NB4 (cell line): ENCODE data around the gene HMGCS1.

ENCODE experiments used
- MYC ChIP-seq: IDR thresholded peaks from 2 replicates; pipeline ENCODE4 v1.6.1; 2011; ENCODE audit warnings: low read depth, low read length
- POLR2A ChIP-seq: IDR thresholded peaks from 2 replicates; pipeline ENCODE4 v1.6.1; 2011; ENCODE audit warnings: mild to moderate bottlenecking; ENCODE audit not compliant: insufficient read length; ENCODE audit errors: extremely low read depth
- TF ChIP-seq, protein P1 (sequence below): IDR thresholded peaks from one replicate; pipeline ENCODE4 v1.5.1; 2012; ENCODE audit warnings: low read depth, low read length
- TF ChIP-seq, protein P2 (sequence below): IDR thresholded peaks from 2 replicates; pipeline ENCODE4 v1.6.1; 2011; ENCODE audit warnings: low read depth, low read length

DNA sequence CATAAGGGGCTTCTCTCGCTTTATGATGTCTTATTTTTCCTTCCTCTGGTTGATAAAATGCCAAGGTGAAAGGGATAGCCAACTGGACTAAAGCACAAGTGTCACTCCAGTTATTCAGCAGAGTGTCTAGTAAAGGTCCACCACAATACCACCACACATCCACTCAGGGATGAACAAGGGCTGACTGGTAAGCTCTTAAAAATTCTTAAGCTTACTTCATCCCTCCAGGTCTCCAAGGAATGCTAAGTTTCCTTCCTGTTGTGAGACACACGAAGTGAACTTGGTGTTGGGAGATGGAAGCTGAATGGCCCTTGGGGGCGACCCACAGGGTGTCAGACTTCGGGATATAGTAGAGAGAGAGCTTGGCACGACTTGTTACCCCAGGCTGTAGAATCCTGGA is 3.2 kb upstream of the HMGCS1 start:
- TF ChIP-seq, protein P1, sequence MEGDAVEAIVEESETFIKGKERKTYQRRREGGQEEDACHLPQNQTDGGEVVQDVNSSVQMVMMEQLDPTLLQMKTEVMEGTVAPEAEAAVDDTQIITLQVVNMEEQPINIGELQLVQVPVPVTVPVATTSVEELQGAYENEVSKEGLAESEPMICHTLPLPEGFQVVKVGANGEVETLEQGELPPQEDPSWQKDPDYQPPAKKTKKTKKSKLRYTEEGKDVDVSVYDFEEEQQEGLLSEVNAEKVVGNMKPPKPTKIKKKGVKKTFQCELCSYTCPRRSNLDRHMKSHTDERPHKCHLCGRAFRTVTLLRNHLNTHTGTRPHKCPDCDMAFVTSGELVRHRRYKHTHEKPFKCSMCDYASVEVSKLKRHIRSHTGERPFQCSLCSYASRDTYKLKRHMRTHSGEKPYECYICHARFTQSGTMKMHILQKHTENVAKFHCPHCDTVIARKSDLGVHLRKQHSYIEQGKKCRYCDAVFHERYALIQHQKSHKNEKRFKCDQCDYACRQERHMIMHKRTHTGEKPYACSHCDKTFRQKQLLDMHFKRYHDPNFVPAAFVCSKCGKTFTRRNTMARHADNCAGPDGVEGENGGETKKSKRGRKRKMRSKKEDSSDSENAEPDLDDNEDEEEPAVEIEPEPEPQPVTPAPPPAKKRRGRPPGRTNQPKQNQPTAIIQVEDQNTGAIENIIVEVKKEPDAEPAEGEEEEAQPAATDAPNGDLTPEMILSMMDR: no peak
- TF ChIP-seq POLR2A: no peak
- TF ChIP-seq, protein P2, sequence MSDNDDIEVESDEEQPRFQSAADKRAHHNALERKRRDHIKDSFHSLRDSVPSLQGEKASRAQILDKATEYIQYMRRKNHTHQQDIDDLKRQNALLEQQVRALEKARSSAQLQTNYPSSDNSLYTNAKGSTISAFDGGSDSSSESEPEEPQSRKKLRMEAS: no peak
- no peak for TF ChIP-seq MYC
